GM19452 (cell line): ENCODE results near the gene OR8J1.
"Not testable (repeated sequence)": the region's sequence is repeated elsewhere in the genome, so short reads cannot be mapped to it uniquely, and the experiment has no call there.

Experiments used
- ATAC-seq: cut with Tn5 transposase; IDR thresholded peaks from one replicate; pipeline ENCODE4 v1.9.1; 2021; ENCODE audit not compliant: unreplicated experiment

The OR8J1 gene

GRCh38 chr11:56353991-56354390 lies at the start of gene OR8J1:
Gene OR8J1 (plus strand): TSS chr11:56354291. CDS start chr11:56360247, 5,956 bp downstream.
- no peak for ATAC-seq

- ATAC-seq, result no peak
These were observed 46.3 kb upstream of the OR8J1 start for GRCh38 chr11:56307836-56308235.

GRCh38 chr11:56314844-56315243 lies 39.2 kb upstream of the OR8J1 start, which contains the start of gene OR8K3:
Gene OR8K3 (plus strand): TSS chr11:56315144. CDS start chr11:56318307, 3,163 bp downstream.
- ATAC-seq, result no peak

- ATAC-seq, result no peak
These were observed 22.1 kb upstream of the OR8J1 start for GRCh38 chr11:56331861-56332491.

- ATAC-seq, result no peak
These were observed 20.9 kb upstream of the OR8J1 start for GRCh38 chr11:56333156-56333555.

- ATAC-seq, result no peak
These were observed 13.8 kb upstream of the OR8J1 start for GRCh38 chr11:56340289-56340688.

- ATAC-seq, result no peak
These were observed 8.4 kb upstream of the OR8J1 start, which contains the start of gene OR8K1 for GRCh38 chr11:56345739-56346138. Gene OR8K1 (plus strand): TSS chr11:56346039. CDS start chr11:56346039, 0 bp downstream.

- ATAC-seq, result no peak
These were observed 21.2 kb downstream of the OR8J1 start, which contains the start of gene OR8U1 for GRCh38 chr11:56375324-56375723. Gene OR8U1 (plus strand): TSS chr11:56375624. CDS start chr11:56375624, 0 bp downstream.

GRCh38 chr11:56380120-56380519 lies 26.0 kb downstream of the OR8J1 start:
- ATAC-seq, result no peak

GRCh38 chr11:56394381-56394780 lies 40.3 kb downstream of the OR8J1 start:
- no peak for ATAC-seq

- ATAC-seq, result no peak
These were observed 42.0 kb downstream of the OR8J1 start for GRCh38 chr11:56396047-56396446.

GRCh38 chr11:56401858-56402461 lies 47.9 kb downstream of the OR8J1 start:
- ATAC-seq, result not testable (repeated sequence)

- no peak for ATAC-seq
These were observed 50.3 kb downstream of the OR8J1 start for GRCh38 chr11:56404393-56404792.

GRCh38 chr11:56410801-56411200 lies 56.7 kb downstream of the OR8J1 start:
- ATAC-seq, result no peak
